Keratinocyte (primary cell): ENCODE results near the gene NQO2. TPM values are rescaled to one million over a fixed set of nuclear protein-coding genes. Genes with fewer than 3 reads are reported as not detected.

Experiments
- DNase-seq: peaks from one replicate; pipeline ENCODE4 v3.0.0-alpha.2; 2011; ENCODE audit warnings: low read depth, missing footprints, low spot score
- FAIRE-seq: peaks from 2 replicates; lab custom pipeline; 2011; peaks lifted over from hg19 to GRCh38; lab: Jason Lieb, UNC
- H2AFZ ChIP-seq: 2 replicates; pipeline ENCODE4 v1.6.0; 2012; ENCODE audit warnings: low read length, control low read depth, inconsistent platforms; ENCODE audit not compliant: control insufficient read depth
- H3K27ac ChIP-seq: 2 replicates; pipeline ENCODE4 v1.5.1; 2011; ENCODE audit warnings: low read length; ENCODE audit not compliant: control insufficient read depth, insufficient read depth
- H3K27me3 ChIP-seq: 3 replicates; pipeline ENCODE4 v1.6.0; 2011; ENCODE audit warnings: low read length; ENCODE audit not compliant: control insufficient read depth, insufficient read depth; ENCODE audit errors: extremely low read depth
- H3K36me3 ChIP-seq, 2 experiments: 2 replicates in 1 of 2; 3 replicates in 1 of 2; pipeline ENCODE4 v1.5.1; 2011; ENCODE audit warnings: low read length in 2 of 2, mild to moderate bottlenecking in 1 of 2; ENCODE audit not compliant: control insufficient read depth in 2 of 2, insufficient read depth in 2 of 2; ENCODE audit errors: extremely low read depth in 1 of 2
- H3K4me1 ChIP-seq: 3 replicates; pipeline ENCODE4 v1.5.1; 2011; ENCODE audit warnings: low read length; ENCODE audit not compliant: control insufficient read depth, insufficient read depth; ENCODE audit errors: extremely low read depth
- H3K4me2 ChIP-seq: 3 replicates; pipeline ENCODE4 v1.6.0; 2011; ENCODE audit warnings: low read depth, low read length; ENCODE audit not compliant: control insufficient read depth, insufficient read depth; ENCODE audit errors: extremely low read depth
- H3K4me3 ChIP-seq, 3 experiments: fragments of 200-600 bp in 1 of 3; sonication (generic) in 1 of 3; 2 replicates in 2 of 3; 3 replicates in 1 of 3; pipeline ENCODE4 v1.5.1; 2011 to 2016; ENCODE audit warnings: low read length in 3 of 3, mild to moderate bottlenecking in 3 of 3, control low read depth in 2 of 3, inconsistent platforms in 1 of 3, low read depth in 1 of 3, mixed read lengths in 1 of 3, mixed run types in 1 of 3, moderate library complexity in 1 of 3; ENCODE audit not compliant: control insufficient read depth in 2 of 3, insufficient read depth in 2 of 3; ENCODE audit errors: extremely low read depth in 1 of 3
- H3K79me2 ChIP-seq: 2 replicates; pipeline ENCODE4 v1.6.0; 2012; ENCODE audit warnings: low read length; ENCODE audit not compliant: control insufficient read depth, insufficient read depth
- H3K9ac ChIP-seq: 3 replicates; pipeline ENCODE4 v1.6.0; 2011; ENCODE audit warnings: low read length; ENCODE audit not compliant: control insufficient read depth, insufficient read depth; ENCODE audit errors: extremely low read depth
- H3K9me1 ChIP-seq: 3 replicates; pipeline ENCODE4 v1.6.0; 2011; ENCODE audit warnings: low read length; ENCODE audit not compliant: control insufficient read depth, insufficient read depth; ENCODE audit errors: extremely low read depth
- H3K9me3 ChIP-seq: 2 replicates; pipeline ENCODE4 v1.5.1; 2012; ENCODE audit warnings: low read depth, low read length; ENCODE audit not compliant: control insufficient read depth
- H4K20me1 ChIP-seq: 3 replicates; pipeline ENCODE4 v1.6.0; 2011; ENCODE audit warnings: low read length; ENCODE audit not compliant: control insufficient read depth, insufficient read depth; ENCODE audit errors: extremely low read depth
- EZH2 ChIP-seq: IDR thresholded peaks from one replicate; pipeline ENCODE4 v1.6.1; 2012; ENCODE audit warnings: inconsistent platforms, mild to moderate bottlenecking, low read length, moderate library complexity
- dilution Hi-C: fragments of 300-500 bp; cut with MboI; formaldehyde crosslinking; loops from one replicate; pipeline ENCODE4 v1.7.0; 2020; ENCODE audit warnings: low sequenced_read_pairs; ENCODE audit not compliant: extremely low pct_ligation_motif_present
- polyA plus RNA-seq, 5 experiments: library from polyadenylated mRNA; depleted of rRNA in 3 of 5; stranded (reverse) in 3 of 5; stranded (forward) in 1 of 5; unstranded in 1 of 5; fragments of >200 nt; gene quantifications; 1 replicate in 1 of 5; 2 replicates in 3 of 5; 3 replicates in 1 of 5; pipeline versions ENCODE4 v1.2.1 to v1.2.3, GENCODE V29; 2011 to 2012; ENCODE audit warnings: missing spikeins in 2 of 5, low read depth in 1 of 5, low replicate concordance in 1 of 5
- TF ChIP-seq, protein P1 (sequence below), 3 experiments: IDR thresholded peaks in 1 of 3; conservative IDR thresholded peaks in 1 of 3; optimal IDR thresholded peaks in 1 of 3; 2 replicates in 2 of 3; 3 replicates in 1 of 3; pipeline versions ENCODE3 to v1.5.1; 2011; ENCODE audit warnings: low read length in 3 of 3, mild to moderate bottlenecking in 3 of 3, moderate library complexity in 2 of 3, control low read depth in 1 of 3, inconsistent platforms in 1 of 3; ENCODE audit not compliant: insufficient read depth in 2 of 3; ENCODE audit errors: extremely low read depth in 1 of 3

Gene NQO2
- polyA plus RNA-seq, 1 donor (not counting 4 experiments of a cell fraction or from before 2014, with no cell fraction given): 22.9 TPM

DNA sequence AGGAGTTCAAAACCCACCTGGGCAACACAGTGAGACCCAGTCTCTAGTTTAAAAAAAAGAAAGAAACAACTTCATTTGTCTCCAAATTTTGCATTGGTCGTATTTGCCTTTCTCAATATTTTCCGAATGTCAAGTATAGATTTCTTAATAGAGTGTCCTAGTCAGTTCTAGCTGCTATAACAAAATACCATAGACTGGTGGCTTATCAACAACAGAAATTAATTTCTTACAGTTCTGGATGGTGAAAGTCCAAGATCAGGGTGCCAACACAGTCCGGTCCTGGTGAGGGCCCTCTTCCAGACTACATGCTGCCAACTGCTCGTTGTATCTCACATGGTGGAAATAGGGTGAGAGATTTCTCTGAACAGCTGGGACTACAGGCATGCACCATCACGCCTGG, 34.0 kb downstream of the NQO2 start:
- H3K4me3 ChIP-seq: no peak overlapping the region
- H3K9me1 ChIP-seq: no peaks in the 10 kb centered on the region
- dilution Hi-C loops: no loop called here
- FAIRE-seq: no peak
- peaks cover 3% of the 10 kb centered on the region for H3K9me3 ChIP-seq
- H3K4me1 ChIP-seq: no peaks in the 10 kb centered on the region
- no peaks in the 10 kb centered on the region for H3K36me3 ChIP-seq
- no peaks in the 10 kb centered on the region for H3K79me2 ChIP-seq
- H4K20me1 ChIP-seq: no peaks in the 10 kb centered on the region
- H3K9ac ChIP-seq: no peak overlapping the region
- no peak for DNase-seq
- H3K27ac ChIP-seq: no peak overlapping the region
- H2AFZ ChIP-seq: no peak overlapping the region
- H3K4me2 ChIP-seq: no peak overlapping the region
- TF ChIP-seq, protein P1, sequence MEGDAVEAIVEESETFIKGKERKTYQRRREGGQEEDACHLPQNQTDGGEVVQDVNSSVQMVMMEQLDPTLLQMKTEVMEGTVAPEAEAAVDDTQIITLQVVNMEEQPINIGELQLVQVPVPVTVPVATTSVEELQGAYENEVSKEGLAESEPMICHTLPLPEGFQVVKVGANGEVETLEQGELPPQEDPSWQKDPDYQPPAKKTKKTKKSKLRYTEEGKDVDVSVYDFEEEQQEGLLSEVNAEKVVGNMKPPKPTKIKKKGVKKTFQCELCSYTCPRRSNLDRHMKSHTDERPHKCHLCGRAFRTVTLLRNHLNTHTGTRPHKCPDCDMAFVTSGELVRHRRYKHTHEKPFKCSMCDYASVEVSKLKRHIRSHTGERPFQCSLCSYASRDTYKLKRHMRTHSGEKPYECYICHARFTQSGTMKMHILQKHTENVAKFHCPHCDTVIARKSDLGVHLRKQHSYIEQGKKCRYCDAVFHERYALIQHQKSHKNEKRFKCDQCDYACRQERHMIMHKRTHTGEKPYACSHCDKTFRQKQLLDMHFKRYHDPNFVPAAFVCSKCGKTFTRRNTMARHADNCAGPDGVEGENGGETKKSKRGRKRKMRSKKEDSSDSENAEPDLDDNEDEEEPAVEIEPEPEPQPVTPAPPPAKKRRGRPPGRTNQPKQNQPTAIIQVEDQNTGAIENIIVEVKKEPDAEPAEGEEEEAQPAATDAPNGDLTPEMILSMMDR (optimal IDR thresholded peaks at IDR 0.05 in 1 of 3, IDR thresholded peaks at IDR 0.05 in 1 of 3, conservative IDR thresholded peaks at IDR 0.05 in 1 of 3; ENCODE audit: extremely low read depth in 1 of 3, insufficient read depth in 2 of 3, low read length in 3 of 3): no peak
- TF ChIP-seq EZH2: no peak
- peaks cover 4% of the 10 kb centered on the region for H3K27me3 ChIP-seq

DNA sequence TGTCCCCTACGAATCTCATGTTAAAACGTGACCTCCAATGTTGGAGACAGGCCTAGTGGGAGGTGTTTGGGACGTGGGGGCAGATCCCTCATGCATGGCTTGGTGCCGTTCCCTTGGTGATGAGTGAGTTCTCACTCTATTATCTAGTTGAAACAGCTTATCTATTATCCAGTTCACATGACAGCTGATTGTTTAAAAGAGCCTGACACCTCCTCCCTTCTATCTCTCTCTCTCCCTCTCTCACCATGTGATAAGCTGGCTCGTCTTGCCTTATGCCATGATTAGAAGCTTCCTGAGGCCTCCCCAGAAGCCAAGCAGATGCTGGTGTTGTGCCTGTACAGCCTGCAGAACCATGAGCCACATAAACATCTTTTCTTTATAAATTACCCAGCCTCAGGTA, 35.7 kb downstream of the NQO2 start:
- H3K4me3 ChIP-seq: no peak overlapping the region
- H3K9me3 ChIP-seq: peaks cover 3% of the 10 kb centered on the region
- no peak for TF ChIP-seq EZH2
- TF ChIP-seq, protein P1 (optimal IDR thresholded peaks at IDR 0.05 in 1 of 3, IDR thresholded peaks at IDR 0.05 in 1 of 3, conservative IDR thresholded peaks at IDR 0.05 in 1 of 3; ENCODE audit: extremely low read depth in 1 of 3, insufficient read depth in 2 of 3, low read length in 3 of 3): no peak
- no peaks in the 10 kb centered on the region for H4K20me1 ChIP-seq
- no peaks in the 10 kb centered on the region for H3K79me2 ChIP-seq
- H3K36me3 ChIP-seq: no peaks in the 10 kb centered on the region
- no peak overlapping the region for H2AFZ ChIP-seq
- FAIRE-seq: no peak
- H3K27ac ChIP-seq: no peak overlapping the region
- no peak overlapping the region for H3K4me2 ChIP-seq
- no peaks in the 10 kb centered on the region for H3K4me1 ChIP-seq
- dilution Hi-C loops: no loop called here
- DNase-seq: no peak
- H3K9me1 ChIP-seq: no peaks in the 10 kb centered on the region
- H3K27me3 ChIP-seq: peaks cover 4% of the 10 kb centered on the region
- H3K9ac ChIP-seq: no peak overlapping the region
